ENCODE measurements around the gene ATP8A1. TPM values are rescaled to one million over a fixed set of nuclear protein-coding genes. Genes with fewer than 3 reads are reported as not detected.
"Not testable (repeated sequence)": the region's sequence is repeated elsewhere in the genome, so short reads cannot be mapped to it uniquely, and the experiment has no call there.

Gene ATP8A1
- total and polyA plus RNA-seq, 12 donors: 3.4 to 27.9 (median 17.5) TPM

- ATAC-seq (no peak), DNase-seq (no peak)
- no peak overlapping the region for H3K4me3 ChIP-seq
- no peaks in the 10 kb centered on the region for H3K4me1 ChIP-seq
- TF ChIP-seq, protein P1, sequence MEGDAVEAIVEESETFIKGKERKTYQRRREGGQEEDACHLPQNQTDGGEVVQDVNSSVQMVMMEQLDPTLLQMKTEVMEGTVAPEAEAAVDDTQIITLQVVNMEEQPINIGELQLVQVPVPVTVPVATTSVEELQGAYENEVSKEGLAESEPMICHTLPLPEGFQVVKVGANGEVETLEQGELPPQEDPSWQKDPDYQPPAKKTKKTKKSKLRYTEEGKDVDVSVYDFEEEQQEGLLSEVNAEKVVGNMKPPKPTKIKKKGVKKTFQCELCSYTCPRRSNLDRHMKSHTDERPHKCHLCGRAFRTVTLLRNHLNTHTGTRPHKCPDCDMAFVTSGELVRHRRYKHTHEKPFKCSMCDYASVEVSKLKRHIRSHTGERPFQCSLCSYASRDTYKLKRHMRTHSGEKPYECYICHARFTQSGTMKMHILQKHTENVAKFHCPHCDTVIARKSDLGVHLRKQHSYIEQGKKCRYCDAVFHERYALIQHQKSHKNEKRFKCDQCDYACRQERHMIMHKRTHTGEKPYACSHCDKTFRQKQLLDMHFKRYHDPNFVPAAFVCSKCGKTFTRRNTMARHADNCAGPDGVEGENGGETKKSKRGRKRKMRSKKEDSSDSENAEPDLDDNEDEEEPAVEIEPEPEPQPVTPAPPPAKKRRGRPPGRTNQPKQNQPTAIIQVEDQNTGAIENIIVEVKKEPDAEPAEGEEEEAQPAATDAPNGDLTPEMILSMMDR (IDR thresholded peaks at IDR 0.05): no peak
- no peaks in the 10 kb centered on the region for H3K27me3 ChIP-seq
- no peaks in the 10 kb centered on the region for H3K36me3 ChIP-seq
- no peak overlapping the region for H3K27ac ChIP-seq
- 93 to 97% methylated on average over 3 of the region's 3 CpGs for WGBS, 2 donors
- intact Hi-C loops (cut with DNase I): no loop called here
- H3K9me3 ChIP-seq: no peaks in the 10 kb centered on the region
These were observed 183.7 kb downstream of the ATP8A1 start for GRCh38 chr4:42473071-42473684.

GRCh38 chr4:42471896-42472295 is 185.0 kb downstream of the ATP8A1 start:
- TF ChIP-seq, protein P1 (IDR thresholded peaks at IDR 0.05): no peak
- 72 to 82% methylated on average over 3 of the region's 3 CpGs for WGBS, 2 donors
- H3K4me1 ChIP-seq: no peaks in the 10 kb centered on the region
- H3K27me3 ChIP-seq: no peaks in the 10 kb centered on the region
- no peak overlapping the region for H3K27ac ChIP-seq
- DNase-seq: no peak
- H3K4me3 ChIP-seq: no peak overlapping the region
- H3K9me3 ChIP-seq: no peaks in the 10 kb centered on the region
- no peak for ATAC-seq
- no peaks in the 10 kb centered on the region for H3K36me3 ChIP-seq
- intact Hi-C loops (cut with DNase I): no loop called here

GRCh38 chr4:42470023-42470422 is 186.9 kb downstream of the ATP8A1 start:
- TF ChIP-seq, protein P1 (IDR thresholded peaks at IDR 0.05): no peak
- H3K4me1 ChIP-seq: no peaks in the 10 kb centered on the region
- intact Hi-C loops (cut with DNase I): no loop called here
- WGBS, 2 donors: 83 to 88% methylated on average over 5 of the region's 5 CpGs
- H3K27me3 ChIP-seq: no peaks in the 10 kb centered on the region
- ATAC-seq: no peak
- H3K4me3 ChIP-seq: no peak overlapping the region
- H3K27ac ChIP-seq: no peak overlapping the region
- DNase-seq: no peak
- H3K36me3 ChIP-seq: peaks cover 0 to 3% (median 0%) of the 10 kb centered on the region in 9 donors
- no peaks in the 10 kb centered on the region for H3K9me3 ChIP-seq

GRCh38 chr4:42467777-42468176 is 189.1 kb downstream of the ATP8A1 start:
- DNase-seq; H3K27me3 ChIP-seq; H3K9me3 ChIP-seq; H3K4me1 ChIP-seq; H3K4me3 ChIP-seq; ATAC-seq; H3K27ac ChIP-seq; intact Hi-C loops (cut with DNase I): not testable (repeated sequence)
- H3K36me3 ChIP-seq: peaks cover 0 to 23% (median 3%) of the 10 kb centered on the region in 9 donors
- WGBS, 2 donors: 92% methylated on average over 3 of the region's 3 CpGs

- H3K27me3 ChIP-seq: no peaks in the 10 kb centered on the region
- 67 to 75% methylated on average over 2 of the region's 2 CpGs for WGBS, 2 donors
- no peak overlapping the region for H3K4me3 ChIP-seq
- H3K9me3 ChIP-seq: peaks cover 0 to 11% (median 0%) of the 10 kb centered on the region in 11 donors
- ATAC-seq (no peak), DNase-seq (no peak)
- H3K36me3 ChIP-seq: peaks cover 0 to 36% (median 3%) of the 10 kb centered on the region in 9 donors
- H3K27ac ChIP-seq: no peak overlapping the region
- TF ChIP-seq, protein P1 (IDR thresholded peaks at IDR 0.05): no peak
- H3K4me1 ChIP-seq: no peaks in the 10 kb centered on the region
- intact Hi-C loops (cut with DNase I): no loop called here
These were observed 190.5 kb downstream of the ATP8A1 start for GRCh38 chr4:42466273-42466844.
